HG03558 (cell line): ENCODE measurements around the gene PDE10A.

Experiments used
- ATAC-seq: cut with Tn5 transposase; IDR thresholded peaks from one replicate; pipeline ENCODE4 v1.9.1; 2021; ENCODE audit warnings: moderate number of reproducible peaks; ENCODE audit not compliant: unreplicated experiment; ENCODE audit errors: extremely low read depth

The PDE10A gene

GRCh38 chr6:165658395-165659058, 4.5 kb downstream of the PDE10A start:
- ATAC-seq: no peak

GRCh38 chr6:165657325-165657680, 5.7 kb downstream of the PDE10A start:
- ATAC-seq: no peak

- ATAC-seq: no peak
These were observed 6.3 kb downstream of the PDE10A start for GRCh38 chr6:165656581-165657324.

DNA sequence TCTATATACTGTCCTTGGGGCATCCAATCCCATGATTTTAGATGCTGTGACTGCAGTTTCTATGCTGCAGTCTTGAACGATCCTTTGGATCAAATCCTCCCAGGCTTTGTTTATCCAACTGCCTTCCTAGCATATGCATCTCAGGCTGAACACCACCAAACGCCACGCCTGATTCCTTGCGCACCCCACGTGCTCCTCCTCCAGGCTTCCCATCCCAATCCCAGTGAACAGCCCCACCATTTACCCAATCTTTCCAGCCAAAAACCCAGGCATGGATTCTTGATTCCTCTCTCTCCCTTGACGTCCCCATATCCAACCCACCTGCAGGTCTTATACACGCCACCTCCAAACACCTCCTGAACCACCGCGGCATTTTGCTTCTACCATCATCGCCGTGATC, 7.8 kb downstream of the PDE10A start:
- no peak for ATAC-seq

DNA sequence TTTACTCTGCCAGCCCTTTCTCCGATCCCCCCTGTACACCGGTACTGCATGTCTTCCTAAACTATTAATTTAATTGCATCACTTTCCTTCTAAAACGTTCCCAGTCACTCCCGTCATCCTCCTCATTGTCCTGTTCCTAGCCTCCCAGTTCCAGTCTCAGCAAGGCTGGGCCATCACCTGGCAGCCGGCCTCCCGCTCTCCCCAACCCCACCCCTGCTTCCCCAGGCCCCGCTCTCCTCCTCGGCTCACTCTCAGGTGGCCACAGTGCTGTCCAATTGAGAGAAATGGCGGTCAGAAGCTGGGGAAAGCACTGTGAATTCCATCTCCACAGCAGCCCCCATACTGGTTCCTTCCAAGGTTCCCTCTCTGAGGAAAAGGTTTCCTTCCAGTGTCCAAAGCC, 8.9 kb downstream of the PDE10A start:
- ATAC-seq: no peak

- ATAC-seq: no peak
These were observed 9.4 kb downstream of the PDE10A start for GRCh38 chr6:165653607-165654006.

DNA sequence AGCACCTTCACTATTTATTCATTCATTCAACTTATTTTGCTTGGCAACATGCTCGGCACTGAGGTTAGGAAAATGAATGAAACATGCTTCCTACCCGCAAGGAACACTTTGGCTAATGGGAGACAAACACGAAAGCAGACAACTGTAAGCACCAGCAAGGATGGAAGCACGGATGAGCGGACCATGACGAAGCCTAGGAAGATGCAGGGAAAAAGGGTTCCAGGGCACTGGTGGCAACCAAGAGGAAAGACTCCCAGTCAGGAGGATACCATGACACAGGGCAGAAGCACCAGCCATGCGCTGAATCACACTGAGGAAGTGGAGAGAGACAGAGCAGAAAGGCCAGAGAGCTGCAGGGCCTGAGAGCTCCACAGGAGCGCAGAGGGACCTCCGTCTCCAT, 9.8 kb downstream of the PDE10A start:
- no peak for ATAC-seq

GRCh38 chr6:165652766-165653165, 10.3 kb downstream of the PDE10A start:
- no peak for ATAC-seq

GRCh38 chr6:165649166-165650137, 13.6 kb downstream of the PDE10A start:
- no peak for ATAC-seq

DNA sequence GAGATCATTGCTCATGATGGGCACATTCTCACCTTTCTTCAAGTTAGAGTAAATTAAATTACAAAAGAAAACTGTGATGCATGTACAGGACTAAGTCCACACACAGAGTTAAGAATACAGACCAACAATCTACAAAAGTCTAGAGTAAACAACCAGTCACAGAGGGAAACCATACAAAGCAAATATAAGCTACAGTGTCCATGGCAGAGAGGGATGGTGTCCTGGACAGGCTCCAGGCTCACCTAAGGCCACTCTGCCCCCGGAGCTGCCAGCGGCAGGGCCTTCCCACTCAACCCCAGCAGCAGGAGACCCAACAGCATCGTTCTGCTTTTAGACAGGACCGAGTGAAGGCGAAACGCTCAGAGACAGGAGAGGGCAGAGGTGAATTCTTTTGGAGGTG, 16.0 kb downstream of the PDE10A start:
- ATAC-seq: no peak

GRCh38 chr6:165645919-165646318, 17.1 kb downstream of the PDE10A start:
- ATAC-seq: no peak

GRCh38 chr6:165644586-165645266, 18.3 kb downstream of the PDE10A start:
- ATAC-seq: no peak

DNA sequence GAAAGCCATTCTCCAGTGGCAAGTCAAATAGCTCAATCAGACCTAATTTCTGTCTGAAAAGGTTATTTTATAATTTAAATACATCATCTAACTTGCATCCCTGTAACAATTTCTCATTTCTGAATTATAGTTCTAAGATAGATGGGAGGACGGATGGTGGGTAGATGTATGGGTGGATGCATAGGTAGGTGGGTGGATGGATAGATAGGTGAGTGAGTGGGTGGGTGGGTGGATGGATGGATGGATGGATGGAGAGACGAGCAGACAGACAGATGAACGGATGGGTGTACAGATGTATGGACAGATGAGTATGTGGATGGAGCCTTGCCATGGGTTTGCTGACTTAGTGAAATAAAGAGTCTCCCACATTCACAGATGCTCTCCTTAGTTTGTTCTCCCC, 20.0 kb downstream of the PDE10A start:
- ATAC-seq: no peak

DNA sequence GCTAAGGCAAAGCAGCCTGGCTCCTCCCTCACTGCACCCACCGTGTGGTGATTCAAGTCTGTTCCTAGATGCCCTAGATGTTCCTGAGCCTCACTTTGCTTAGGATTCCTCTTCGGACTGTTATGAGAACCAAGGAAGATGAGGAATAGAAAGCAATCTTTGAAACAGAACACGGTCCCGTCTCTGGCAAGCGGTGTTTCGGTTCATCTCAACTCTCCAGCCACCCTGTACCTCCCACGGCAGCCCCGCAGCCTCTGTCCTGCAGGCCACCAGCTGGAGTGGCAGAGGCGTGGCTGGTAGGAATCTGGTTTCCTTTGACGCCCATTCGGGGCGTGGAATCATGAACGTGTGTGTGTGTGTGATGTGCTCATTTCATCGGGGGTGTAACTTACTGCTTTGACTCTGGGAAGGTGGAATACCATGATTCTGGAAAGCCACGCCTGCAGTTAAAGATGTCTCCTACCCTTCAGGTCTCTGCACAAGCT, 21.3 kb downstream of the PDE10A start:
- ATAC-seq: no peak

GRCh38 chr6:165640806-165641205, 22.2 kb downstream of the PDE10A start:
- no peak for ATAC-seq

DNA sequence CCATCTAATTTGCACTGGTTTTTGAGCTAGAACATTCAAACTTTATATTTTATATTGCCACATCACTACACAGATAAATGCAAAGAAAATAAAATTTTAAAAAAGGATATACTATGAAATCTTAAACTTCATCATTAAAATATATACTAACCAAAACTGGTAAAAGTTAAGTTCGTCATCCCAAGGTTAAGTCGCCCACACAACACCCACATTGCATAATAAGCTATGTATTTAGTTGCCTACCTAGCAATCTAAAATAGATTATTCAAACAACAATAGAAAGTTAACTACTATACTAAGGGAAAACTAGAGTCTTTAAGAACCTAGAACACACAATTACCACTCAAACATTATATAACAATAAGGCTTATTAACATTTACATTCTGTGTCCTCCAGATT, 24.5 kb downstream of the PDE10A start:
- ATAC-seq: no peak

DNA sequence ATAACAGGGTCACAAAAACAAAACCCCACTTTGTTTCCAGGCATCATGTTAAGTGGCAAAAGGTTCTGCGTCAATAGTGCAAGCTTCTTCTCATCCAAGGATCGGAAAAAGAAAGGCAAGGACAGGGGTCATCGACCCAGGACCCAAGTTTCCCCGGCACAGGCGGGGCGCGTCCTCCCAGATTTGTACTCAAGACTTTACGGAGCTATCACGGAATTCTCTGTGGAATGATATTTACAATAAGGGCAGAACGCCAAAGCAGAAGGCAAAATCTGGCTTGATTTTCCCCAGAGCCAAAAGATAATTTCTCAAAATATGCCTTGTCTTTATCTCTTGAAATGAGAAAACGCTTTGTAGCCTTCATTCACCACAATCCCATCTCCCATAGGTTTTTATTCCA, 25.5 kb downstream of the PDE10A start:
- no peak for ATAC-seq

- no peak for ATAC-seq
These were observed 26.5 kb downstream of the PDE10A start for GRCh38 chr6:165636402-165637048.

DNA sequence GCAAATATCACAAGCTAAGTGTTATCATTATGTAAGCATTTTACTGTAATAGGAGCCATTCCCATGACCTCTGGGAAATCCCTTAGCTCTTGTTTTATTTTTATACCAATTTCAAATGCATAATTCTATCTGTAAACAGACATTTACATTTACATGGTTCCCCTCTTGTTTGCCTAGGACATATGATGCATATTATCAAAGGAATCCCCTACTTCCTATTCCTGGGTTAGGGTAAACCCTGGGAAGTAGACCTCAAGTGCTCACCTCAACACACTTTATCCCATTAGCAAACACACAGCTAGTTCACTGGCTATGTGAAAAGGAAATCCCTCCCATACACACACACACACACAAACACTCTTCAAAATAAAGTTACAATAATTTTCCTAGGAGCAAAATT, 27.1 kb downstream of the PDE10A start:
- ATAC-seq: no peak
